NCI-H748 (cell line): Measurements from ENCODE around the gene SPATA33.
A peak's percentile ranks its signal among the peaks of the same experiment; 100 is the strongest.

Experiments
- DNase-seq: peaks from one replicate; lab custom pipeline; 2025; ENCODE audit not compliant: unreplicated experiment; lab: John Stamatoyannopoulos, UW

The SPATA33 gene

GRCh38 chr16:89657442-89658220 is at the start of gene SPATA33, which contains the start of gene CHMP1A:
Gene SPATA33 (plus strand): TSS chr16:89657836. CDS start chr16:89657912, 76 bp downstream.
Gene CHMP1A (minus strand): TSS chr16:89657708. CDS start chr16:89657588, 120 bp downstream.
- peak; percentile 88 for DNase-seq

GRCh38 chr16:89607937-89608740 is 49.5 kb upstream of the SPATA33 start:
- no peak for DNase-seq

- DNase-seq: no peak
These were observed 47.6 kb upstream of the SPATA33 start for GRCh38 chr16:89610108-89610453.

GRCh38 chr16:89612415-89613166 is 45.0 kb upstream of the SPATA33 start:
- peak; percentile 17 for DNase-seq

GRCh38 chr16:89613231-89613953 is 44.2 kb upstream of the SPATA33 start, which contains the start of gene DPEP1:
Gene DPEP1 (plus strand): TSS chr16:89613642. CDS start chr16:89630411, 16,769 bp downstream.
- no peak for DNase-seq

- DNase-seq: no peak
These were observed 43.6 kb upstream of the SPATA33 start for GRCh38 chr16:89613954-89614459.

- no peak for DNase-seq
These were observed 42.5 kb upstream of the SPATA33 start for GRCh38 chr16:89615176-89615575.

GRCh38 chr16:89615596-89616090 is 42.0 kb upstream of the SPATA33 start:
- DNase-seq: no peak

GRCh38 chr16:89616623-89617022 is 41.0 kb upstream of the SPATA33 start:
- no peak for DNase-seq

- DNase-seq: no peak
These were observed 40.6 kb upstream of the SPATA33 start for GRCh38 chr16:89617036-89617435.

GRCh38 chr16:89618109-89618998 is 39.3 kb upstream of the SPATA33 start:
- DNase-seq: no peak

- DNase-seq: no peak
These were observed 37.8 kb upstream of the SPATA33 start for GRCh38 chr16:89619840-89620239.

GRCh38 chr16:89620406-89620841 is 37.2 kb upstream of the SPATA33 start:
- DNase-seq: no peak

- no peak for DNase-seq
These were observed 36.4 kb upstream of the SPATA33 start for GRCh38 chr16:89621136-89621697.

- no peak for DNase-seq
These were observed 35.8 kb upstream of the SPATA33 start for GRCh38 chr16:89621698-89622409.

- no peak for DNase-seq
These were observed 34.0 kb upstream of the SPATA33 start for GRCh38 chr16:89623511-89624261.
